B cell (primary cell): ENCODE data around the gene MOXD1. TPM values are rescaled to one million over a fixed set of nuclear protein-coding genes. Genes with fewer than 3 reads are reported as not detected.

Source experiments
- ATAC-seq: fragments of 200-7000 bp; cut with Tn5 transposase; one replicate; pipeline ENCODE4 v1.10.0; 2021; ENCODE audit warnings: low read depth, mild to moderate bottlenecking, moderate number of reproducible peaks, moderate library complexity
- CTCF ChIA-PET: fragments of 350-600 bp; sonication (Branson Sonifier 250); formaldehyde crosslinking; loops from one replicate; lab custom pipeline; 2021; ENCODE audit warnings: antibody characterized with exemption, inconsistent platforms; lab: Charles Lee
- POLR2A ChIA-PET: fragments of 350-600 bp; sonication (Branson Sonifier 250); formaldehyde crosslinking; loops from one replicate; lab custom pipeline; 2021; ENCODE audit warnings: antibody characterized with exemption; lab: Charles Lee
- DNase-seq: peaks from one replicate; pipeline ENCODE4 v3.0.0; 2013
- H2AFZ ChIP-seq: 2 replicates; pipeline ENCODE4 v1.6.1; 2012; ENCODE audit warnings: mild to moderate bottlenecking, low read depth, low read length; ENCODE audit not compliant: insufficient read depth, poor library complexity, severe bottlenecking
- H3K27ac ChIP-seq, 2 donors: 1 replicate in 1 of 2; 2 replicates in 1 of 2; pipeline ENCODE4 v1.5.1; 2012 to 2013; ENCODE audit warnings: low read length in 2 of 2, mild to moderate bottlenecking in 2 of 2, moderate library complexity in 1 of 2
- H3K27me3 ChIP-seq, 4 experiments: fragments of 200-600 bp in 1 of 4; sonication (generic) in 1 of 4; replicated peaks in 1 of 4; 1 replicate in 2 of 4; 2 replicates in 2 of 4; pipeline versions ENCODE4 v1.6.1 to v1.7.0; 2013 to 2016; ENCODE audit warnings: low read length in 3 of 4, mild to moderate bottlenecking in 2 of 4, mixed read lengths in 1 of 4, moderate library complexity in 1 of 4; ENCODE audit not compliant: insufficient read depth in 4 of 4, control insufficient read depth in 3 of 4; ENCODE audit errors: control extremely low read depth in 1 of 4
- H3K36me3 ChIP-seq, 2 experiments: replicated peaks in 1 of 2; 1 replicate in 1 of 2; 2 replicates in 1 of 2; pipeline versions ENCODE4 v1.6.1 to v1.7.1; 2013; ENCODE audit warnings: low read length in 1 of 2; ENCODE audit not compliant: insufficient read depth in 2 of 2, control insufficient read depth in 1 of 2; ENCODE audit errors: control extremely low read depth in 1 of 2, extremely low read depth in 1 of 2
- H3K4me1 ChIP-seq, 2 donors: fragments of 200-600 bp in 1 of 2; sonication (generic) in 1 of 2; 1 replicate in 1 of 2; 2 replicates in 1 of 2; pipeline versions ENCODE4 v1.5.1 to v1.6.1; 2013 to 2017; ENCODE audit warnings: low read length in 2 of 2; ENCODE audit not compliant: control insufficient read depth in 2 of 2, insufficient read depth in 2 of 2
- H3K4me2 ChIP-seq: replicated peaks from 2 replicates; pipeline ENCODE3; 2012; ENCODE audit warnings: mild to moderate bottlenecking, low read depth, low read length; ENCODE audit not compliant: poor library complexity, severe bottlenecking
- H3K4me3 ChIP-seq, 5 experiments: fragments of 200-600 bp in 1 of 5; sonication (generic) in 1 of 5; 1 replicate in 3 of 5; 2 replicates in 2 of 5; pipeline versions ENCODE4 v1.5.1 to v1.7.0; 2011 to 2016; ENCODE audit warnings: low read length in 4 of 5, mild to moderate bottlenecking in 4 of 5, low read depth in 2 of 5, control low read depth in 1 of 5, moderate library complexity in 1 of 5; ENCODE audit not compliant: insufficient read depth in 1 of 5; ENCODE audit errors: control extremely low read depth in 1 of 5, extremely low read depth in 1 of 5
- H3K79me2 ChIP-seq: fragments of 200-600 bp; sonication (generic); one replicate; pipeline ENCODE4 v1.6.0; 2016; ENCODE audit warnings: low read length; ENCODE audit not compliant: control insufficient read depth, insufficient read depth
- H3K9ac ChIP-seq: fragments of 200-600 bp; sonication (generic); 2 replicates; pipeline ENCODE4 v1.6.1; 2017; ENCODE audit warnings: mild to moderate bottlenecking, low read length, moderate library complexity
- H3K9me3 ChIP-seq, 3 donors: one replicate each; pipeline versions ENCODE4 v1.6.1 to v1.7.1; 2013; ENCODE audit warnings: low read length in 2 of 3; ENCODE audit not compliant: control insufficient read depth in 2 of 3, insufficient read depth in 1 of 3; ENCODE audit errors: control extremely low read depth in 1 of 3
- H4K20me1 ChIP-seq: 2 replicates; pipeline ENCODE4 v1.6.0; 2012; ENCODE audit warnings: mild to moderate bottlenecking, low read length; ENCODE audit not compliant: insufficient read depth, control insufficient read depth, poor library complexity, severe bottlenecking
- H3K27ac Mint-ChIP-seq: one replicate; pipeline ENCODE4 v1.8.0; 2021; ENCODE audit warnings: mixed read lengths
- H3K27me3 Mint-ChIP-seq: one replicate; pipeline ENCODE4 v1.8.0; 2021; ENCODE audit warnings: mixed read lengths
- H3K4me1 Mint-ChIP-seq: one replicate; pipeline ENCODE4 v1.8.0; 2021; ENCODE audit warnings: mixed read lengths
- H3K4me3 Mint-ChIP-seq: one replicate; pipeline ENCODE4 v1.8.0; 2021; ENCODE audit warnings: mixed read lengths
- H3K9me3 Mint-ChIP-seq: one replicate; pipeline ENCODE4 v1.8.0; 2022; ENCODE audit warnings: mixed read lengths; ENCODE audit not compliant: insufficient read depth
- CTCF ChIP-seq: fragments of 200-600 bp; IDR thresholded peaks from one replicate; pipeline ENCODE4 v1.8.0; 2022; ENCODE audit warnings: antibody characterized with exemption, mild to moderate bottlenecking
- EZH2 ChIP-seq: IDR thresholded peaks from 2 replicates; pipeline ENCODE4 v1.6.1; 2012; ENCODE audit warnings: borderline replicate concordance, low read depth, mild to moderate bottlenecking, moderate library complexity, low read length; ENCODE audit not compliant: insufficient read depth, poor library complexity, severe bottlenecking
- WGBS: methylation state at CpG from one replicate; pipeline ENCODE4 v1.1.5; 2013; ENCODE audit warnings: missing lambda C conversion rate; ENCODE audit not compliant: insufficient coverage; 5-methylcytosine and 5-hydroxymethylcytosine counted together
- intact Hi-C: fragments of 100-400 bp; cut with micrococcal nuclease; formaldehyde crosslinking; loops from one replicate; pipeline ENCODE4 v1.10.0; 2022
- polyA plus RNA-seq: library from polyadenylated mRNA; depleted of rRNA; stranded (reverse); fragments of >200 nt; gene quantifications from 2 replicates; pipeline ENCODE4 v1.2.3, GENCODE V29; 2012
- total RNA-seq, 2 donors: library from RNA; stranded (reverse); fragments of 120-200 nt in 1 of 2; gene quantifications; 1 replicate in 1 of 2; 2 replicates in 1 of 2; pipeline versions ENCODE4 v1.2.3 to v1.2.4, GENCODE V29; 2013 to 2022

MOXD1 gene
- total and polyA plus RNA-seq, 2 donors (not counting 1 experiment from before 2014, with no cell fraction given): 1.5 to 7.0 TPM

- POLR2A ChIA-PET: no interaction called here
- no CpG with 5 or more reads among the region's 1 CpG for WGBS
- Histone ChIP-seq H3K36me3 (no peaks in the 10 kb centered on the region), H3K27ac (no peak overlapping the region), H3K79me2 (no peaks in the 10 kb centered on the region), H3K4me2 (no peak overlapping the region), H4K20me1 (no peaks in the 10 kb centered on the region), H3K9ac (no peak overlapping the region), H3K4me3 (no peak overlapping the region), H2AFZ (no peak overlapping the region), H3K27me3 (no peaks in the 10 kb centered on the region), H3K4me1 (no peaks in the 10 kb centered on the region), H3K9me3 (peaks cover 0 to 5% (median 0%) of the 10 kb centered on the region in 3 donors)
- CTCF ChIA-PET: interaction anchor here (1.4 kb wide), 1 partner anchor 23 kb away, joined by 4 read pairs; no protein-coding TSS in a partner anchor
- ATAC-seq (no peak), DNase-seq (no peak)
- no peaks in the 10 kb centered on the region for H3K4me1 Mint-ChIP-seq
- no peaks in the 10 kb centered on the region for H3K9me3 Mint-ChIP-seq
- peaks cover 13% of the 10 kb centered on the region for H3K27me3 Mint-ChIP-seq
- H3K4me3 Mint-ChIP-seq: no peak overlapping the region
- no peak overlapping the region for H3K27ac Mint-ChIP-seq
- intact Hi-C loops: no loop called here
- TF ChIP-seq CTCF (no peak), EZH2 (no peak)
Observed at GRCh38 chr6:132256457-132256856, 144.8 kb downstream of the MOXD1 start.

- CTCF ChIA-PET: interaction anchor here (0.9 to 1.3 kb wide), 2 partner anchors 20 to 26 kb away, joined by 3 read pairs; no protein-coding TSS in a partner anchor
- POLR2A ChIA-PET: no interaction called here
Observed at GRCh38 chr6:132253906-132254305, 147.4 kb downstream of the MOXD1 start.

More at GRCh38 chr6:132253906-132254305, 147.4 kb downstream of the MOXD1 start:
- ATAC-seq (no peak), DNase-seq (no peak)
- Mint-ChIP-seq H3K9me3 (no peaks in the 10 kb centered on the region), H3K27ac (no peak overlapping the region), H3K4me1 (no peaks in the 10 kb centered on the region), H3K27me3 (peaks cover 8% of the 10 kb centered on the region), H3K4me3 (no peak overlapping the region)
- no peak overlapping the region for H3K9ac ChIP-seq
- H3K9me3 ChIP-seq: peaks cover 0 to 5% (median 0%) of the 10 kb centered on the region in 3 donors
- H3K27me3 ChIP-seq: no peaks in the 10 kb centered on the region
- no peak overlapping the region for H3K4me3 ChIP-seq
- intact Hi-C loops: no loop called here
- no peaks in the 10 kb centered on the region for H3K36me3 ChIP-seq
- TF ChIP-seq CTCF: no peak
- TF ChIP-seq EZH2: no peak
- H3K4me2 ChIP-seq: no peak overlapping the region
- no peaks in the 10 kb centered on the region for H3K4me1 ChIP-seq
- H2AFZ ChIP-seq: no peak overlapping the region
- no peaks in the 10 kb centered on the region for H3K79me2 ChIP-seq
- H3K27ac ChIP-seq: no peak overlapping the region
- H4K20me1 ChIP-seq: no peaks in the 10 kb centered on the region
